ENCODE measurements around the gene C6orf120. TPM values are rescaled to one million over a fixed set of nuclear protein-coding genes. Genes with fewer than 3 reads are reported as not detected.

Gene C6orf120
- total RNA-seq, 1 experiment from 2014 or later, result 20.6 TPM

GRCh38 chr6:169729961-169730360 lies 28.0 kb downstream of the C6orf120 start:
- Histone ChIP-seq H3K9me2 (ENCODE audit: insufficient read depth) (no peaks in the 10 kb centered on the region), H4K20me1 (ENCODE audit: insufficient read depth) (no peaks in the 10 kb centered on the region), H3K4me3 (replicated peaks in 1 of 2; ENCODE audit: low read depth in 1 of 2, low read length in 2 of 2) (no peak overlapping the region), H3K4me1 (ENCODE audit: control insufficient read depth in 1 of 2, insufficient read depth in 2 of 2, low read length in 2 of 2) (peaks cover 7 to 8% of the 10 kb centered on the region in 2 experiments), H3K79me2 (ENCODE audit: insufficient read depth, low read length) (no peaks in the 10 kb centered on the region), H3K4me2 (ENCODE audit: low read length) (no peak overlapping the region), H3K27ac (ENCODE audit: low read depth, low read length) (no peak overlapping the region), H3K9me3 (ENCODE audit: control insufficient read depth in 1 of 2, insufficient read depth in 1 of 2, low read depth in 1 of 2, low read length in 2 of 2) (no peaks in the 10 kb centered on the region), H2AFZ (ENCODE audit: low read depth, low read length, poor library complexity, severe bottlenecking) (no peak overlapping the region), H3K36me3 (ENCODE audit: control insufficient read depth in 1 of 2, insufficient read depth in 2 of 2, low read length in 2 of 2) (no peaks in the 10 kb centered on the region), H3K9ac (ENCODE audit: low read length) (no peak overlapping the region), H3K27me3 (ENCODE audit: insufficient read depth, low read length) (no peaks in the 10 kb centered on the region)
- intact Hi-C loops (cut with micrococcal nuclease), result no loop called here
- ChIA-PET POLR2A (no interaction called here), CTCF (no interaction called here), RAD21 (ENCODE audit: low non-redundant PET in 1 of 2, low total read pairs in 2 of 2, uncharacterized antibody in 2 of 2, unreplicated experiment in 2 of 2) (no interaction called here)
- BruUV-seq (replicated peaks), result no TSS peak
- DNase-seq (ENCODE audit: low read depth, low spot score) (no peak), ATAC-seq (no peak)
- TF ChIP-seq ATF3 (IDR thresholded peaks at IDR 0.05) (no peak), FOSL1 (IDR thresholded peaks at IDR 0.05; ENCODE audit: low read depth) (no peak), POLR2AphosphoS5 (IDR thresholded peaks at IDR 0.05; ENCODE audit: low read depth, low read length) (no peak), SIN3A (IDR thresholded peaks at IDR 0.05; ENCODE audit: low read depth) (no peak), ZNF274 (IDR thresholded peaks at IDR 0.05; ENCODE audit: low read depth, low read length) (no peak), MAX (IDR thresholded peaks at IDR 0.05) (no peak), EZH2 (IDR thresholded peaks at IDR 0.05) (no peak), SRF (IDR thresholded peaks at IDR 0.05; ENCODE audit: low read depth) (no peak), SP1 (IDR thresholded peaks at IDR 0.05; ENCODE audit: low read depth) (no peak), TCF7L2 (IDR thresholded peaks at IDR 0.05; ENCODE audit: borderline replicate concordance, extremely low read depth, insufficient read depth, insufficient read length) (no peak), RAD21 (IDR thresholded peaks at IDR 0.05; ENCODE audit: low read depth) (no peak), YY1 (IDR thresholded peaks at IDR 0.05; ENCODE audit: extremely low read depth, insufficient replicate concordance, low read depth, low read length) (no peak), JUND (IDR thresholded peaks at IDR 0.05) (no peak), REST (IDR thresholded peaks at IDR 0.05; ENCODE audit: low read depth) (no peak), CTCF (IDR thresholded peaks at IDR 0.05 in 2 of 3, conservative IDR thresholded peaks at IDR 0.05 in 1 of 3; ENCODE audit: borderline replicate concordance in 1 of 3, insufficient read depth in 1 of 3, low read depth in 2 of 3, low read length in 2 of 3) (no peak), CEBPB (IDR thresholded peaks at IDR 0.05; ENCODE audit: low read depth) (no peak), CBX3 (IDR thresholded peaks at IDR 0.05; ENCODE audit: low read depth) (no peak), ZBTB33 (IDR thresholded peaks at IDR 0.05; ENCODE audit: extremely low read depth, insufficient replicate concordance, low read length) (no peak), EGR1 (IDR thresholded peaks at IDR 0.05; ENCODE audit: low read depth) (no peak)
